Measurements from ENCODE around the gene TEDDM1. TPM values are rescaled to one million over a fixed set of nuclear protein-coding genes. Genes with fewer than 3 reads are reported as not detected.
A peak's percentile ranks its signal among the peaks of the same experiment; 100 is the strongest.
"Not testable (repeated sequence)": the region's sequence is repeated elsewhere in the genome, so short reads cannot be mapped to it uniquely, and the experiment has no call there.

Gene TEDDM1, protein sequence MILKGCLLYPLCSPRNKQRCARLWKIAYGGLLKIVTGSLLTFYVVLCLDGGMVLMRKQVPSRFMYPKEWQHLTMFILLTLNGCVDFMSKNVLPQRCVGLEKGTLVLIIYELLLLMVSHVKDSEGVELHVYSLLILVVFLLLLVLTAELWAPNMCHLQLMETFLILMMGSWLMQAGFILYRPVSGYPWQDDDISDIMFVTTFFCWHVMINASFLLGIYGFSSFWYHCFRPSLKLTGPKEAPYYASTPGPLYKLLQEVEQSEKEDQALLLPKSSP
- not detected in 2 replicates for total RNA-seq

DNA sequence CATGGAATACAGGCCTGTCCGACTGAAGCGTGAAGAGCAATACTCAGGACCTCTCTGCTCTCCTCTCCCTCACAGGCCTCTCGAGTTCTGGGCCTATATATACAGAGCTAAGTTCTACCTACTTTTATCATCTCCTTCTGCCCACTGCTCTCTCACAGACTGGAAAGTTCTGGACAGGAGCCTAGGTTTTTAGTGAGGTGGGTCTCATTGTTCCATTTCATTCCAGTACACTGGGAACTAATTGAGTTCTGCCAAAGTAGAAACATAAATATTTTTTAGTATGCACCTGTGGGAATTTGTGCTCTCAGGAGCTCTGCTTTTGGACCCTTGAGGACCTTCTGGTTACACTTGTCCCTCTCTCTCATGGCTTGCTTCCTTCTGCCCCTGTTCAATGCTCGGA lies at the start of gene TEDDM1:
Gene TEDDM1, minus strand, starts transcription at position 101 of the 400 bp plus-strand sequence. CDS start 182 bp downstream, outside the sequence.
- H3K36me3 Mint-ChIP-seq (ENCODE audit: low read depth): no peaks in the 10 kb centered on the region
- H3K27ac Mint-ChIP-seq: no peak within 1 kb of the TSS
- no peak within 1 kb of the TSS for H3K4me3 Mint-ChIP-seq
- peaks cover 35% of the 10 kb centered on the region for H3K27me3 Mint-ChIP-seq
- H3K9me3 Mint-ChIP-seq: peaks cover 8% of the 10 kb centered on the region
- no peak for DNase-seq
- intact Hi-C loops (cut with micrococcal nuclease): no loop called here
- peaks cover 8% of the 10 kb centered on the region for H3K4me1 Mint-ChIP-seq

- Mint-ChIP-seq H3K27me3 (peaks cover 12% of the 10 kb centered on the region), H3K36me3 (ENCODE audit: low read depth) (no peaks in the 10 kb centered on the region), H3K9me3 (no peaks in the 10 kb centered on the region), H3K4me3 (no peak within 1 kb of the TSS), H3K27ac (no peak within 1 kb of the TSS), H3K4me1 (peaks cover 8% of the 10 kb centered on the region)
- intact Hi-C loops (cut with micrococcal nuclease): no loop called here
- DNase-seq: no peak
Measured at GRCh38 chr1:182450087-182450486, 49.6 kb upstream of the TEDDM1 start, which contains the start of gene RGSL1. Gene RGSL1 (plus strand): TSS chr1:182450146. CDS start chr1:182450166, 20 bp downstream.

- Mint-ChIP-seq H3K4me3 (no peak overlapping the region), H3K9me3 (no peaks in the 10 kb centered on the region), H3K36me3 (ENCODE audit: low read depth) (no peaks in the 10 kb centered on the region), H3K4me1 (peaks cover 8% of the 10 kb centered on the region), H3K27ac (no peak overlapping the region), H3K27me3 (peaks cover 6% of the 10 kb centered on the region)
- no peak for DNase-seq
- intact Hi-C loops (cut with micrococcal nuclease): loop anchor here (2.0 kb wide), 1 partner anchor 147 kb away; no protein-coding TSS in a partner anchor
Measured at GRCh38 chr1:182447660-182448059, 47.2 kb upstream of the TEDDM1 start.

GRCh38 chr1:182447124-182447523 lies 46.7 kb upstream of the TEDDM1 start:
- DNase-seq; H3K9me3 Mint-ChIP-seq; H3K27me3 Mint-ChIP-seq; H3K4me3 Mint-ChIP-seq; H3K4me1 Mint-ChIP-seq; H3K36me3 Mint-ChIP-seq (ENCODE audit: low read depth); H3K27ac Mint-ChIP-seq: not testable (repeated sequence)
- intact Hi-C loops (cut with micrococcal nuclease): loop anchor here (2.0 kb wide), 1 partner anchor 148 kb away; no protein-coding TSS in a partner anchor

DNA sequence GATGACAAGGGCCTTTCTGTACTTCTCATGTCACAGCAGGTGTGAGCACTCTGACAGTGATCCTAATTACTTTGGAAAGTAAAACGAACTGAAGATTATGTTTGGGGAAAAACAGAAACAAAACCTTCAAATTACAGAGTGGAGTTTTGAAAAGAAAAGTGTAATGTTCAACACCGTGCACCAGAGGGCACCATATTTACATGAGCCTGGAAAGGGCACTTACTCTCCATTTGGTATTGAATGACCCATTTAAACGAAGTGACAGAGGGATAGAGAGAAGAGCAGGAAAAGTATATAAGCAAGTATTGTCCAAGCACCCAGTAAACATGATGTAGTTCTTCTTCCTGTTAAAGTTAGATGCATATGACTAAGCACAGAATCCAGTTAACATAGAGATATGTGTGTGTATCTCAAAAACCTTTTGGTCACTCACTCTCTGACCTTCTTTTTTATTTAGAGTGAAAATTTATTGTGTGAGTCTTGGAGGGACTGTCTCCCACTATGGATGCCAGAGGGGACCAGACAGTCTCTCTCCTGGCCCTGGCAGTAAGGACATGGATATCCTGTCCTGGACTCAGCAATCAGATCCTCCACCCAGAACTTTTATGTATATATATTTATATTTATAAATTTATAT lies 45.7 kb upstream of the TEDDM1 start:
- DNase-seq: peak; percentile 79
- Mint-ChIP-seq H3K4me1 (peaks cover 5% of the 10 kb centered on the region), H3K27me3 (peaks cover 6% of the 10 kb centered on the region), H3K4me3 (no peak overlapping the region), H3K27ac (no peak overlapping the region), H3K36me3 (ENCODE audit: low read depth) (no peaks in the 10 kb centered on the region), H3K9me3 (no peaks in the 10 kb centered on the region)
- intact Hi-C loops (cut with micrococcal nuclease): loop anchor here (1.0 to 2.0 kb wide), 2 partner anchors 149 to 338 kb away; no protein-coding TSS in a partner anchor

DNA sequence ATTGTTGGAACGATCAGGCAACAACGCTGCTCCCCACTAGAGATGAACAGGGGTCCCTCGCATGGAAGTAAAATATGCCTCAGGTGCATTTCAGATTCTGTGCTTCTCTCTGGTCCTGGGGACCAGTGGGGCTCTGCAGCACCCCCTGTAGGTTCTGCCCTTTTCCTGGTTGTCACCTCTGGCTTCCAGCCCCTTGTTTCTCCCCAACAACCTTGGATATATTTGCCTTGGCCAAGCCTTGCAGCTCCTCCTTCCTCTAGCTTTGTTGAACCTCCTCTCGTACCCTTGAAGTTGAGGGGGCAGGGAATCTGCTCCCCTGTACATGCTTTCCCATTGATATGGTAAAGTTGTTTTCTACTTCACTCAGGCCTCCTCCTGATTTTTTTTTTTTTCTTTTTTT lies 44.0 kb upstream of the TEDDM1 start:
- intact Hi-C loops (cut with micrococcal nuclease): no loop called here
- H3K9me3 Mint-ChIP-seq: no peaks in the 10 kb centered on the region
- H3K4me1 Mint-ChIP-seq: peaks cover 5% of the 10 kb centered on the region

DNA sequence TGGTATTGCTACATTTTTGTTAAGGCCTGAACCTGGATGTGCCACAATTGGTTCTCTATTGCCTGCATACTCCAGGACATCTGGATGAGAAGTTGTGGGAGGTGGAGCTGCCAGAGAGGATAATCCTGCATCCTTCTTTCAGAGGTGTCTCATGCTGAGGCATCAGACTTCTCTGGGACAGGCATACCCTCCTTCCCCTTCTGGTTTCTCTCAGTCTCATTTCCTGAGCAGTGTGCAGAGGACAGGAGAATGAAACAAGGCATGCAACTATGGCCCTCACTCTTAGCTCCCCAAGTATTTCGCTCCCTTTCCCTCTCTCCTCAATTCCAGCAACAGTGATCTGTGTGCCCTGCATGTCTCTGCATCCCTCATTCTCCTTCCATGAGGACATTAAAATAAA lies 41.9 kb upstream of the TEDDM1 start:
- Mint-ChIP-seq H3K27ac (no peak overlapping the region), H3K4me3 (no peak overlapping the region), H3K27me3 (peaks cover 5% of the 10 kb centered on the region), H3K9me3 (peaks cover 6% of the 10 kb centered on the region), H3K4me1 (peaks cover 5% of the 10 kb centered on the region), H3K36me3 (ENCODE audit: low read depth) (no peaks in the 10 kb centered on the region)
- intact Hi-C loops (cut with micrococcal nuclease): no loop called here
- DNase-seq: no peak

More for the DNA sequence above, 44.0 kb upstream of the TEDDM1 start:
- H3K27me3 Mint-ChIP-seq: peaks cover 3% of the 10 kb centered on the region
- no peak for DNase-seq
- no peak overlapping the region for H3K4me3 Mint-ChIP-seq
- no peak overlapping the region for H3K27ac Mint-ChIP-seq
- no peaks in the 10 kb centered on the region for H3K36me3 Mint-ChIP-seq (ENCODE audit: low read depth)

- peaks cover 6% of the 10 kb centered on the region for H3K27me3 Mint-ChIP-seq
- DNase-seq: no peak
- no peak overlapping the region for H3K4me3 Mint-ChIP-seq
- peaks cover 5% of the 10 kb centered on the region for H3K4me1 Mint-ChIP-seq
- H3K9me3 Mint-ChIP-seq: peaks cover 6% of the 10 kb centered on the region
- H3K36me3 Mint-ChIP-seq (ENCODE audit: low read depth): no peaks in the 10 kb centered on the region
- intact Hi-C loops (cut with micrococcal nuclease): no loop called here
- H3K27ac Mint-ChIP-seq: no peak overlapping the region
Measured at GRCh38 chr1:182441719-182442118, 41.3 kb upstream of the TEDDM1 start.

GRCh38 chr1:182438326-182438725 lies 37.9 kb upstream of the TEDDM1 start:
- Mint-ChIP-seq H3K36me3 (ENCODE audit: low read depth) (no peaks in the 10 kb centered on the region), H3K4me1 (no peaks in the 10 kb centered on the region), H3K27me3 (peaks cover 15% of the 10 kb centered on the region), H3K27ac (no peak overlapping the region), H3K4me3 (no peak overlapping the region), H3K9me3 (peaks cover 6% of the 10 kb centered on the region)
- DNase-seq: no peak
- intact Hi-C loops (cut with micrococcal nuclease): no loop called here

- Mint-ChIP-seq H3K4me1 (peaks cover 10% of the 10 kb centered on the region), H3K27me3 (peaks cover 21% of the 10 kb centered on the region), H3K36me3 (ENCODE audit: low read depth) (no peaks in the 10 kb centered on the region), H3K27ac (no peak overlapping the region), H3K4me3 (no peak overlapping the region), H3K9me3 (peaks cover 6% of the 10 kb centered on the region)
- intact Hi-C loops (cut with micrococcal nuclease): no loop called here
- no peak for DNase-seq
Measured at GRCh38 chr1:182433580-182433979, 33.1 kb upstream of the TEDDM1 start.

GRCh38 chr1:182431278-182431677 lies 30.8 kb upstream of the TEDDM1 start:
- Mint-ChIP-seq H3K27ac (no peak overlapping the region), H3K27me3 (peaks cover 15% of the 10 kb centered on the region), H3K9me3 (no peaks in the 10 kb centered on the region), H3K4me1 (peaks cover 10% of the 10 kb centered on the region), H3K4me3 (no peak overlapping the region), H3K36me3 (ENCODE audit: low read depth) (no peaks in the 10 kb centered on the region)
- no peak for DNase-seq
- intact Hi-C loops (cut with micrococcal nuclease): no loop called here

GRCh38 chr1:182430263-182431068 lies 30.0 kb upstream of the TEDDM1 start:
- intact Hi-C loops (cut with micrococcal nuclease): no loop called here

DNA sequence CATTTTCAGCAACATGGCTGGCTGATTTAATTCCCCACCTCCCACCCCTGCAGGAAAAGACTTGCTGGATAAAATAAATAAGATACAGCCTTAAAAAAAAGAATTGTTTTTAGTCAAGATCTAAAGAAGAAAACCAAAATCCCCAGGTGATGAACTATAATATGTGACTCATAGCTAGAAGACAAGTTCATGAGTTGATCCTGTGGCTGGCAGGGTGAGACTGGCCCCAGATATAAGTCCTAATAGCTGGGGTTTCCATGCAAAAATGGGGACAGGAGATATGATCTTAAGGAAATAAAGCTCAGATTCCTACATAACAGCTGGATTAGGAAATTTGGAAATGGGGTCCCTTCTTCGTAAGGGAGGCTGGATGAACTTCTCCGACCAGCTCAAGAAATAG lies 27.6 kb upstream of the TEDDM1 start:
- Mint-ChIP-seq H3K27ac (no peak overlapping the region), H3K36me3 (ENCODE audit: low read depth) (no peaks in the 10 kb centered on the region), H3K27me3 (peaks cover 12% of the 10 kb centered on the region), H3K4me3 (no peak overlapping the region), H3K4me1 (peaks cover 10% of the 10 kb centered on the region), H3K9me3 (no peaks in the 10 kb centered on the region)
- intact Hi-C loops (cut with micrococcal nuclease): no loop called here
- no peak for DNase-seq

More at GRCh38 chr1:182430263-182431068, 30.0 kb upstream of the TEDDM1 start:
- H3K27me3 Mint-ChIP-seq: peaks cover 15% of the 10 kb centered on the region
- H3K27ac Mint-ChIP-seq: peak overlapping the region; percentile 42
- peak overlapping the region; percentile 22 for H3K4me3 Mint-ChIP-seq
- peaks cover 10% of the 10 kb centered on the region for H3K4me1 Mint-ChIP-seq
- DNase-seq: peak; percentile 86
- H3K9me3 Mint-ChIP-seq: no peaks in the 10 kb centered on the region
- H3K36me3 Mint-ChIP-seq (ENCODE audit: low read depth): no peaks in the 10 kb centered on the region

All from activated CD4-positive, alpha-beta T cell treated with anti-CD3 and anti-CD28 coated beads, Interleukin-2, amount 10 ng/mL, durations not matched to agents 24 days and 14 days (primary cell).